ENCODE measurements around the gene PLK3. TPM values are rescaled to one million over a fixed set of nuclear protein-coding genes. Genes with fewer than 3 reads are reported as not detected.

PLK3 gene
- total and polyA plus RNA-seq, 10 of the 15 experiments (the other 5 are each of a cell fraction or from before 2014, with no cell fraction given), result 1.5 to 23.2 (median 12.1) TPM

DNA sequence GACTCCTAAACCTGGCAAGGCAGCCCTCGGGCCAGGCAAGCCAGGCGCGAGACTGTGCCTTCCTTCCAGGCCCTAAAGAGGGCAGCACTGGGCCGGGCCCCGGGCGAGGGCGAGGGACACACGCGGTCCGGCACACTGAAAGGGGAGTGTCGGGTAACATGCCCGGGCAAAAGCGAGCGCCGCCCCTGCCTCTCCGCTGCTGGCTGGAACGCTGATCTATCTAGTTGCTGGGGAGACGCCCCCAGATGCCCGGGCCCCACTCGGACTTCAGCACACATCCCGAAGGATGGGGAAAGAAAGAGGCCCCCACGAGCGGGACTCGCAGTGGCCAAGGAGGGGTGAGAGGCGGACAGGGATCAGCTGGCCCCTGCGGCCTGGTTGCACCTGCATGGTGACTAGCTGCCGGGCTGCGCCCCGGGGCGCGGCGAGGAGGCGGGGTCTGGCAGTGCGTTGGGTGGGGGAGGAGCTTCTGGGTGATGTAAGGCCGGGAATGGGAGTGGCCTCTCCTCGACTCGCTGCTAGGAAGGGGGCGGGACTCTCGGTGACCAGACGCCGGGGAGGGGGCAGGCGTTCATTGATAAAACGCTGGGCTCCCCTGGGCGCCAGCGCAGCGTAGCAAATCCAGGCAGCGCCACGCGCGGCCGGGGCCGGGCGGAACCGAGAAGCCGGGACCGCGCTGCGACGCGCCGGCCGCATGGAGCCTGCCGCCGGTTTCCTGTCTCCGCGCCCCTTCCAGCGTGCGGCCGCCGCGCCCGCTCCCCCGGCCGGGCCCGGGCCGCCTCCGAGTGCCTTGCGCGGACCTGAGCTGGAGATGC lies at the start of gene PLK3 (continued):
- TF ChIP-seq, protein P1, sequence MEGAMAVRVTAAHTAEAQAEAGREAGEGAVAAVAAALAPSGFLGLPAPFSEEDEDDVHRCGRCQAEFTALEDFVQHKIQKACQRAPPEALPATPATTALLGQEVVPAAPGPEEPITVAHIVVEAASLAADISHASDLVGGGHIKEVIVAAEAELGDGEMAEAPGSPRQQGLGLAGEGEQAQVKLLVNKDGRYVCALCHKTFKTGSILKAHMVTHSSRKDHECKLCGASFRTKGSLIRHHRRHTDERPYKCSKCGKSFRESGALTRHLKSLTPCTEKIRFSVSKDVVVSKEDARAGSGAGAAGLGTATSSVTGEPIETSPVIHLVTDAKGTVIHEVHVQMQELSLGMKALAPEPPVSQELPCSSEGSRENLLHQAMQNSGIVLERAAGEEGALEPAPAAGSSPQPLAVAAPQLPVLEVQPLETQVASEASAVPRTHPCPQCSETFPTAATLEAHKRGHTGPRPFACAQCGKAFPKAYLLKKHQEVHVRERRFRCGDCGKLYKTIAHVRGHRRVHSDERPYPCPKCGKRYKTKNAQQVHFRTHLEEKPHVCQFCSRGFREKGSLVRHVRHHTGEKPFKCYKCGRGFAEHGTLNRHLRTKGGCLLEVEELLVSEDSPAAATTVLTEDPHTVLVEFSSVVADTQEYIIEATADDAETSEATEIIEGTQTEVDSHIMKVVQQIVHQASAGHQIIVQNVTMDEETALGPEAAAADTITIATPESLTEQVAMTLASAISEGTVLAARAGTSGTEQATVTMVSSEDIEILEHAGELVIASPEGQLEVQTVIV (IDR thresholded peaks at IDR 0.05; ENCODE audit: borderline replicate concordance, partially characterized antibody), result no peak
- TF ChIP-seq, protein P2, sequence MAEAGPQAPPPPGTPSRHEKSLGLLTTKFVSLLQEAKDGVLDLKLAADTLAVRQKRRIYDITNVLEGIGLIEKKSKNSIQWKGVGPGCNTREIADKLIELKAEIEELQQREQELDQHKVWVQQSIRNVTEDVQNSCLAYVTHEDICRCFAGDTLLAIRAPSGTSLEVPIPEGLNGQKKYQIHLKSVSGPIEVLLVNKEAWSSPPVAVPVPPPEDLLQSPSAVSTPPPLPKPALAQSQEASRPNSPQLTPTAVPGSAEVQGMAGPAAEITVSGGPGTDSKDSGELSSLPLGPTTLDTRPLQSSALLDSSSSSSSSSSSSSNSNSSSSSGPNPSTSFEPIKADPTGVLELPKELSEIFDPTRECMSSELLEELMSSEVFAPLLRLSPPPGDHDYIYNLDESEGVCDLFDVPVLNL (IDR thresholded peaks at IDR 0.05; ENCODE audit: low read depth, low read length), result no peak
- TF ChIP-seq NR2C2 (IDR thresholded peaks at IDR 0.05; ENCODE audit: borderline replicate concordance, control insufficient read depth, insufficient read length, low read depth) (no peak), RBBP5 (conservative IDR thresholded peaks at IDR 0.05) (no peak), NR2F1 (conservative IDR thresholded peaks at IDR 0.05) (peak; percentile 69), NRF1 (conservative IDR thresholded peaks at IDR 0.05; ENCODE audit: low read depth, low read length) (no peak), KDM1A (IDR thresholded peaks at IDR 0.05; ENCODE audit: borderline replicate concordance) (no peak), TCF3 (IDR thresholded peaks at IDR 0.05; ENCODE audit: borderline replicate concordance, insufficient read depth, low read depth, low read length) (peak; percentile 11; the same call in 1 of the 2 replicates), SUPT20H (IDR thresholded peaks at IDR 0.05; ENCODE audit: borderline replicate concordance, control insufficient read depth, low read depth, low read length) (no peak), MTA2 (IDR thresholded peaks at IDR 0.05; ENCODE audit: low read depth) (no peak)
- TF ChIP-seq, protein P3, sequence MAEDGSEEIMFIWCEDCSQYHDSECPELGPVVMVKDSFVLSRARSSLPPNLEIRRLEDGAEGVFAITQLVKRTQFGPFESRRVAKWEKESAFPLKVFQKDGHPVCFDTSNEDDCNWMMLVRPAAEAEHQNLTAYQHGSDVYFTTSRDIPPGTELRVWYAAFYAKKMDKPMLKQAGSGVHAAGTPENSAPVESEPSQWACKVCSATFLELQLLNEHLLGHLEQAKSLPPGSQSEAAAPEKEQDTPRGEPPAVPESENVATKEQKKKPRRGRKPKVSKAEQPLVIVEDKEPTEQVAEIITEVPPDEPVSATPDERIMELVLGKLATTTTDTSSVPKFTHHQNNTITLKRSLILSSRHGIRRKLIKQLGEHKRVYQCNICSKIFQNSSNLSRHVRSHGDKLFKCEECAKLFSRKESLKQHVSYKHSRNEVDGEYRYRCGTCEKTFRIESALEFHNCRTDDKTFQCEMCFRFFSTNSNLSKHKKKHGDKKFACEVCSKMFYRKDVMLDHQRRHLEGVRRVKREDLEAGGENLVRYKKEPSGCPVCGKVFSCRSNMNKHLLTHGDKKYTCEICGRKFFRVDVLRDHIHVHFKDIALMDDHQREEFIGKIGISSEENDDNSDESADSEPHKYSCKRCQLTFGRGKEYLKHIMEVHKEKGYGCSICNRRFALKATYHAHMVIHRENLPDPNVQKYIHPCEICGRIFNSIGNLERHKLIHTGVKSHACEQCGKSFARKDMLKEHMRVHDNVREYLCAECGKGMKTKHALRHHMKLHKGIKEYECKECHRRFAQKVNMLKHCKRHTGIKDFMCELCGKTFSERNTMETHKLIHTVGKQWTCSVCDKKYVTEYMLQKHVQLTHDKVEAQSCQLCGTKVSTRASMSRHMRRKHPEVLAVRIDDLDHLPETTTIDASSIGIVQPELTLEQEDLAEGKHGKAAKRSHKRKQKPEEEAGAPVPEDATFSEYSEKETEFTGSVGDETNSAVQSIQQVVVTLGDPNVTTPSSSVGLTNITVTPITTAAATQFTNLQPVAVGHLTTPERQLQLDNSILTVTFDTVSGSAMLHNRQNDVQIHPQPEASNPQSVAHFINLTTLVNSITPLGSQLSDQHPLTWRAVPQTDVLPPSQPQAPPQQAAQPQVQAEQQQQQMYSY (CRISPR knock-in tag; IDR thresholded peaks at IDR 0.05), result no peak
- TF ChIP-seq, protein P4, sequence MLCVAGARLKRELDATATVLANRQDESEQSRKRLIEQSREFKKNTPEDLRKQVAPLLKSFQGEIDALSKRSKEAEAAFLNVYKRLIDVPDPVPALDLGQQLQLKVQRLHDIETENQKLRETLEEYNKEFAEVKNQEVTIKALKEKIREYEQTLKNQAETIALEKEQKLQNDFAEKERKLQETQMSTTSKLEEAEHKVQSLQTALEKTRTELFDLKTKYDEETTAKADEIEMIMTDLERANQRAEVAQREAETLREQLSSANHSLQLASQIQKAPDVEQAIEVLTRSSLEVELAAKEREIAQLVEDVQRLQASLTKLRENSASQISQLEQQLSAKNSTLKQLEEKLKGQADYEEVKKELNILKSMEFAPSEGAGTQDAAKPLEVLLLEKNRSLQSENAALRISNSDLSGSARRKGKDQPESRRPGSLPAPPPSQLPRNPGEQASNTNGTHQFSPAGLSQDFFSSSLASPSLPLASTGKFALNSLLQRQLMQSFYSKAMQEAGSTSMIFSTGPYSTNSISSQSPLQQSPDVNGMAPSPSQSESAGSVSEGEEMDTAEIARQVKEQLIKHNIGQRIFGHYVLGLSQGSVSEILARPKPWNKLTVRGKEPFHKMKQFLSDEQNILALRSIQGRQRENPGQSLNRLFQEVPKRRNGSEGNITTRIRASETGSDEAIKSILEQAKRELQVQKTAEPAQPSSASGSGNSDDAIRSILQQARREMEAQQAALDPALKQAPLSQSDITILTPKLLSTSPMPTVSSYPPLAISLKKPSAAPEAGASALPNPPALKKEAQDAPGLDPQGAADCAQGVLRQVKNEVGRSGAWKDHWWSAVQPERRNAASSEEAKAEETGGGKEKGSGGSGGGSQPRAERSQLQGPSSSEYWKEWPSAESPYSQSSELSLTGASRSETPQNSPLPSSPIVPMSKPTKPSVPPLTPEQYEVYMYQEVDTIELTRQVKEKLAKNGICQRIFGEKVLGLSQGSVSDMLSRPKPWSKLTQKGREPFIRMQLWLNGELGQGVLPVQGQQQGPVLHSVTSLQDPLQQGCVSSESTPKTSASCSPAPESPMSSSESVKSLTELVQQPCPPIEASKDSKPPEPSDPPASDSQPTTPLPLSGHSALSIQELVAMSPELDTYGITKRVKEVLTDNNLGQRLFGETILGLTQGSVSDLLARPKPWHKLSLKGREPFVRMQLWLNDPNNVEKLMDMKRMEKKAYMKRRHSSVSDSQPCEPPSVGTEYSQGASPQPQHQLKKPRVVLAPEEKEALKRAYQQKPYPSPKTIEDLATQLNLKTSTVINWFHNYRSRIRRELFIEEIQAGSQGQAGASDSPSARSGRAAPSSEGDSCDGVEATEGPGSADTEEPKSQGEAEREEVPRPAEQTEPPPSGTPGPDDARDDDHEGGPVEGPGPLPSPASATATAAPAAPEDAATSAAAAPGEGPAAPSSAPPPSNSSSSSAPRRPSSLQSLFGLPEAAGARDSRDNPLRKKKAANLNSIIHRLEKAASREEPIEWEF (IDR thresholded peaks at IDR 0.05; ENCODE audit: insufficient replicate concordance, low read depth, low read length), result no peak
- TF ChIP-seq, protein P5, sequence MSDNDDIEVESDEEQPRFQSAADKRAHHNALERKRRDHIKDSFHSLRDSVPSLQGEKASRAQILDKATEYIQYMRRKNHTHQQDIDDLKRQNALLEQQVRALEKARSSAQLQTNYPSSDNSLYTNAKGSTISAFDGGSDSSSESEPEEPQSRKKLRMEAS (IDR thresholded peaks at IDR 0.05; ENCODE audit: low read depth, low read length), result peak; percentile 88

Data from GM12878 (cell line).